Adrenal gland (tissue), 12 donors: Measurements from ENCODE around the gene NR4A1. TPM values are rescaled to one million over a fixed set of nuclear protein-coding genes. Genes with fewer than 3 reads are reported as not detected.
"Not testable (repeated sequence)": the region's sequence is repeated elsewhere in the genome, so short reads cannot be mapped to it uniquely, and the experiment has no call there.

Experiments used
- DNase-seq, 7 donors: peaks; one replicate each; pipeline ENCODE4 v3.0.0-alpha.2; 2019 to 2020
- H3K27ac ChIP-seq, 5 donors: fragments of 200-600 bp; sonication (generic) in 4 of 5; 1 replicate in 3 of 5; 2 replicates in 2 of 5; pipeline versions ENCODE4 v1.5.1 to v1.8.0; 2016 to 2020; ENCODE audit warnings: mild to moderate bottlenecking in 1 of 5
- H3K27me3 ChIP-seq: fragments of 200-600 bp; 2 replicates; pipeline ENCODE4 v1.8.0; 2021
- H3K36me3 ChIP-seq, 2 donors: fragments of 200-600 bp; replicated peaks in 1 of 2; 1 replicate in 1 of 2; 2 replicates in 1 of 2; pipeline versions ENCODE4 v1.5.1 to v1.8.0; 2018 to 2022
- H3K4me1 ChIP-seq, 2 donors: fragments of 200-600 bp; replicated peaks in 1 of 2; 1 replicate in 1 of 2; 2 replicates in 1 of 2; pipeline versions ENCODE4 v1.5.1 to v1.8.0; 2018 to 2021
- H3K4me3 ChIP-seq, 4 donors: fragments of 200-600 bp; sonication (generic) in 3 of 4; one replicate each; pipeline ENCODE4 v1.5.1; 2016 to 2018
- H3K9me3 ChIP-seq, 3 donors: fragments of 200-600 bp; sonication (generic) in 1 of 3; replicated peaks in 1 of 3; 1 replicate in 2 of 3; 2 replicates in 1 of 3; pipeline versions ENCODE4 v1.5.1 to v1.8.0; 2016 to 2021
- POLR2A ChIP-seq, 2 donors: fragments of 450-650 bp; IDR thresholded peaks; one replicate each; pipeline ENCODE4 v1.6.1; 2017; ENCODE audit warnings: antibody characterized with exemption in 2 of 2, mild to moderate bottlenecking in 2 of 2, moderate library complexity in 1 of 2
- WGBS, 4 donors: extraction: QIAGEN DNeasy Blood & Tissue Kit in 2 of 4; methylation state at CpG; one replicate each; pipeline versions ENCODE4 v1.1.5 to v1.1.7; 2013 to 2017; 5-methylcytosine and 5-hydroxymethylcytosine counted together
- intact Hi-C, 2 donors: fragments of 100-400 bp; cut with DNase I; formaldehyde crosslinking; loops; one replicate each; pipeline versions ENCODE4 v1.14.1 to v1.15.0; 2022 to 2023
- polyA plus RNA-seq, 3 donors: library from polyadenylated mRNA; stranded (reverse); fragments of 200-250 nt in 2 of 3; fragments of 350-450 nt in 1 of 3; fragmentation: Illumina TruSeq in 1 of 3; extraction: RNeasy Lipid Tissue Mini Kit (QIAGEN cat#74804) in 1 of 3; gene quantifications; one replicate each; pipeline ENCODE4 v1.2.3, GENCODE V29; 2013 to 2014
- total RNA-seq, 9 donors: library from RNA; depleted of rRNA in 4 of 9; stranded (reverse); fragments of >200 nt in 4 of 9; fragments of 120-200 nt in 1 of 9; fragmentation: NEBNext Ultra II Directional in 1 of 9; extraction: Animal tissue kit (Norgen Biotek cat#: 25700) in 1 of 9; gene quantifications; one replicate each; pipeline versions ENCODE4 v1.1.0 to v1.2.4, GENCODE V29; 2013 to 2023
- TF ChIP-seq, protein P1 (sequence below), 6 experiments: fragments of 450-650 bp in 4 of 6; fragments of 200-600 bp in 2 of 6; sonication (generic) in 1 of 6; IDR thresholded peaks; 1 replicate in 5 of 6; 2 replicates in 1 of 6; pipeline versions ENCODE4 v1.5.1 to v1.8.0; 2016 to 2021; ENCODE audit warnings: antibody characterized with exemption in 6 of 6, mild to moderate bottlenecking in 2 of 6, moderate library complexity in 1 of 6
- donor health status: healthy with polysubstance abuse.
- donor health status: Bipolar disorder and iron deficiency.
- donor health status: DM: yes; HTN: yes; CAD: no.
- donor health status: DM: no; HTN: no; CAD: no.
- donor health status: DM: no; HTN: no; CAD: no.
- donor health status: DM: yes; HTN: yes; CAD: no.

Gene NR4A1
- total and polyA plus RNA-seq, 12 donors: 19.0 to 854 (median 185) TPM

DNA sequence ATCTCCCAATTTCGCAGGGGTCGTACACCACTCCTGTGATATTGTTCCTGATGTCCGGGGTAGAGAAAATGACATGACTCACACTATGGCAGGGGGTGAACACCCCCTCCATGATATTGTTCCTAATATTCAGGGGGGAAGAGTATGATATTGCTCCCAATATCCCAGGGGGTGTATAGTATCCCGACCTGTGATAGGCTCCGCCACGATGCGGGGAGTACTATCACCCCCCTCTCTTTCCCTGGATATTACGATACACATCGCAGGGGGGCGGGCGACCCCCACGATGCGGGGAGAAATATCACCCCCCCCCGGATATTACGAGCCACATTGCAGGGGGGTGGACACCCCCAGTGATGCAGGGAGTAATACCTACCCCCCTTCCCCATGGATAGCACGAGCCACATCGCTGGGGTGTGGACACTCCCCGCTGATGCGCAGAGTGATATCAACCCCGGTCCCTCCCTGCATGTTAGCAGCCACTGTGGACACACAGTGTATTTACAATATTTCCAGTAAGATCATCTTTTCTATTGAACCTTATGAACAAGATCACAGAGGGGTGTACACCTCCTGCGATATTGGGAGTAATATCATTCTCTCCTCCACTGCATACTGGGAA, 45.9 kb downstream of the NR4A1 start:
- TF ChIP-seq, protein P1, sequence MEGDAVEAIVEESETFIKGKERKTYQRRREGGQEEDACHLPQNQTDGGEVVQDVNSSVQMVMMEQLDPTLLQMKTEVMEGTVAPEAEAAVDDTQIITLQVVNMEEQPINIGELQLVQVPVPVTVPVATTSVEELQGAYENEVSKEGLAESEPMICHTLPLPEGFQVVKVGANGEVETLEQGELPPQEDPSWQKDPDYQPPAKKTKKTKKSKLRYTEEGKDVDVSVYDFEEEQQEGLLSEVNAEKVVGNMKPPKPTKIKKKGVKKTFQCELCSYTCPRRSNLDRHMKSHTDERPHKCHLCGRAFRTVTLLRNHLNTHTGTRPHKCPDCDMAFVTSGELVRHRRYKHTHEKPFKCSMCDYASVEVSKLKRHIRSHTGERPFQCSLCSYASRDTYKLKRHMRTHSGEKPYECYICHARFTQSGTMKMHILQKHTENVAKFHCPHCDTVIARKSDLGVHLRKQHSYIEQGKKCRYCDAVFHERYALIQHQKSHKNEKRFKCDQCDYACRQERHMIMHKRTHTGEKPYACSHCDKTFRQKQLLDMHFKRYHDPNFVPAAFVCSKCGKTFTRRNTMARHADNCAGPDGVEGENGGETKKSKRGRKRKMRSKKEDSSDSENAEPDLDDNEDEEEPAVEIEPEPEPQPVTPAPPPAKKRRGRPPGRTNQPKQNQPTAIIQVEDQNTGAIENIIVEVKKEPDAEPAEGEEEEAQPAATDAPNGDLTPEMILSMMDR (IDR thresholded peaks at IDR 0.05): no peak
- no peak for TF ChIP-seq POLR2A (IDR thresholded peaks at IDR 0.05)
- WGBS, 4 donors: 79 to 89% (median 81%) methylated on average over 15 to 21 of the region's 21 CpGs
- Histone ChIP-seq H3K4me3 (no peak overlapping the region), H3K27me3 (peaks cover 4% of the 10 kb centered on the region), H3K36me3 (no peaks in the 10 kb centered on the region), H3K9me3 (no peaks in the 10 kb centered on the region), H3K4me1 (no peaks in the 10 kb centered on the region), H3K27ac (no peak overlapping the region)
- intact Hi-C loops: no loop called here
- DNase-seq: no peak

DNA sequence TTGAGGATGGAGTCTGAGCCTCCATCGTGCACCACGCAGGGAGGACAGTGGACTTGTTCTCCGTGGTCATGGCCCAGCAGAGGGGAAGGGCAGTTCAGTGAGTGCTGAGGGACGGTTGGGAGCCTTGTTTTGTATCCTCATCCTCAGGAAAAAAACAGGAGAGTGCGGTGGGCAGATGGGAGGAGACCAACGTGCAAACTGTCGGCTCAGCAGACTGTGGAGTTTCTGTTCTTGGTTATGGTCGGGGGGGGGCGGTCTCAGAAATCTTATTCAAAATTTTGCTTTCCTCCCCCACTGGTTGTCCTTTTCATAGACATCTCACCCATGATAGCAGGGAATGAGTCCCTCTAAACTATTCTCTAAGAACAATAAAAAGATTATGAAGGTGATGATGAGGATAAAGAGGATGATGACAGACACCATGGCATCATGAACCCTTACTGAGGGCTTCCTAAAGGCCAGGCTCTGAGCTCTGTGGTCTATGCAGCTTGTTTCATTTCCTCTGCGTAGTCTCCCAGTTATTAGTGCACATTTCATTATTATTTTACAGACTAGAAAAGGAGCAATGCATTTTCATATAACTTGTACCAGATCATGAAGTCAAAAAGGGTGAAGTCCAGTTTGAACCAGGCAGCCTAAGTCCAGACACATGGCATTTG, 53.3 kb downstream of the NR4A1 start:
- intact Hi-C loops, H3K9me3 ChIP-seq, H3K27me3 ChIP-seq, H3K4me3 ChIP-seq, DNase-seq, H3K36me3 ChIP-seq, H3K4me1 ChIP-seq, H3K27ac ChIP-seq: not testable (repeated sequence)
- 47 to 56% (median 55%) methylated on average over 7 to 10 of the region's 10 CpGs for WGBS, 4 donors

Other genes starting within 250 kb of the NR4A1 start
- gene FIGNL2, start 202.7 kb upstream of the NR4A1 start, total RNA-seq: under 1 TPM in 8 of 9 donors, not detected in 1; 0.23 to 0.32 (median 0.27) TPM
- under 1 TPM; 0.04 to 0.17 (median 0.16) TPM for gene FIGNL2, start 202.7 kb upstream of the NR4A1 start, polyA plus RNA-seq
- under 1 TPM in 2 of 9 donors, not detected in 7; 0.06 to 0.41 TPM for gene ANKRD33, start 163.3 kb upstream of the NR4A1 start, total RNA-seq
- under 1 TPM in 1 of 3 donors, not detected in 2; 0.24 TPM for gene ANKRD33, start 163.3 kb upstream of the NR4A1 start, polyA plus RNA-seq
- gene ACVRL1, start 143.9 kb upstream of the NR4A1 start, total RNA-seq: 100 to 1,000 TPM in 1 of 9 donors, 10 to 100 TPM in 8; 15.8 to 117 (median 45.5) TPM
- 10 to 100 TPM in 2 of 3 donors, 1 to 10 TPM in 1; 7.8 to 29.4 (median 27.6) TPM for gene ACVRL1, start 143.9 kb upstream of the NR4A1 start, polyA plus RNA-seq
- 10 to 100 TPM in 7 of 9 donors, 1 to 10 TPM in 2; 6.3 to 26.3 (median 15.1) TPM for gene ACVR1B, start 99.7 kb upstream of the NR4A1 start, total RNA-seq
- 10 to 100 TPM in 2 of 3 donors, 1 to 10 TPM in 1; 9.5 to 14.1 (median 13.8) TPM for gene ACVR1B, start 99.7 kb upstream of the NR4A1 start, polyA plus RNA-seq
- 10 to 100 TPM in 5 of 9 donors, 1 to 10 TPM in 4; 1.8 to 26.0 (median 13.0) TPM for gene TAMALIN, start 44.5 kb upstream of the NR4A1 start, total RNA-seq
- 10 to 100 TPM in 2 of 3 donors, 1 to 10 TPM in 1; 5.3 to 44.9 (median 41.3) TPM for gene TAMALIN, start 44.5 kb upstream of the NR4A1 start, polyA plus RNA-seq
- gene ATG101, start 18.5 kb downstream of the NR4A1 start, total RNA-seq: 10 to 100 TPM; 28.8 to 60.4 (median 40.0) TPM
- 10 to 100 TPM; 20.9 to 28.6 (median 27.1) TPM for gene ATG101, start 18.5 kb downstream of the NR4A1 start, polyA plus RNA-seq
- gene SMIM41, start 28.3 kb downstream of the NR4A1 start, total RNA-seq: 1 to 10 TPM in 1 of 9 donors, under 1 TPM in 2, not detected in 6; 0.54 to 2.1 (median 0.83) TPM
- under 1 TPM in 1 of 3 donors, not detected in 2; 0.10 TPM for gene SMIM41, start 28.3 kb downstream of the NR4A1 start, polyA plus RNA-seq
- 10 to 100 TPM in 1 of 9 donors, 1 to 10 TPM in 7, under 1 TPM in 1; 0.95 to 14.6 (median 5.1) TPM for gene KRT80, start 140.6 kb downstream of the NR4A1 start, total RNA-seq
- 1 to 10 TPM; 1.8 to 8.8 (median 2.5) TPM for gene KRT80, start 140.6 kb downstream of the NR4A1 start, polyA plus RNA-seq
- gene KRT7, start 181.8 kb downstream of the NR4A1 start, total RNA-seq: 10 to 100 TPM in 2 of 9 donors, 1 to 10 TPM in 6, under 1 TPM in 1; 0.33 to 13.5 (median 7.9) TPM
- 10 to 100 TPM in 2 of 3 donors, 1 to 10 TPM in 1; 2.1 to 34.8 (median 12.1) TPM for gene KRT7, start 181.8 kb downstream of the NR4A1 start, polyA plus RNA-seq
- 1 to 10 TPM in 5 of 9 donors, under 1 TPM in 3, not detected in 1; 0.69 to 6.2 (median 1.4) TPM for gene KRT86, start 223.2 kb downstream of the NR4A1 start, total RNA-seq
- 1 to 10 TPM in 1 of 3 donors, under 1 TPM in 1, not detected in 1; 0.61 to 1.4 TPM for gene KRT86, start 223.2 kb downstream of the NR4A1 start, polyA plus RNA-seq
- under 1 TPM in 2 of 9 donors, not detected in 7; 0.25 to 0.42 TPM for gene KRT81, start 240.1 kb downstream of the NR4A1 start, total RNA-seq
- not detected for gene KRT81, start 240.1 kb downstream of the NR4A1 start, polyA plus RNA-seq